C4-2B (cell line): ENCODE results near the gene DNAJC27.

Source experiments
- H3K27ac ChIP-seq: fragments of 450-650 bp; 2 replicates; pipeline ENCODE4 v1.5.1; 2017
- ZFX ChIP-seq: fragments of 450-650 bp; IDR thresholded peaks from 2 replicates; pipeline ENCODE4 v1.6.1; 2017
- TF ChIP-seq, protein P1 (sequence below): fragments of 450-650 bp; conservative IDR thresholded peaks from 2 replicates; pipeline ENCODE4 v1.5.1; 2017; ENCODE audit warnings: mild to moderate bottlenecking

Gene DNAJC27

GRCh38 chr2:24909555-24910177, 62.1 kb downstream of the DNAJC27 start:
- TF ChIP-seq, protein P1, sequence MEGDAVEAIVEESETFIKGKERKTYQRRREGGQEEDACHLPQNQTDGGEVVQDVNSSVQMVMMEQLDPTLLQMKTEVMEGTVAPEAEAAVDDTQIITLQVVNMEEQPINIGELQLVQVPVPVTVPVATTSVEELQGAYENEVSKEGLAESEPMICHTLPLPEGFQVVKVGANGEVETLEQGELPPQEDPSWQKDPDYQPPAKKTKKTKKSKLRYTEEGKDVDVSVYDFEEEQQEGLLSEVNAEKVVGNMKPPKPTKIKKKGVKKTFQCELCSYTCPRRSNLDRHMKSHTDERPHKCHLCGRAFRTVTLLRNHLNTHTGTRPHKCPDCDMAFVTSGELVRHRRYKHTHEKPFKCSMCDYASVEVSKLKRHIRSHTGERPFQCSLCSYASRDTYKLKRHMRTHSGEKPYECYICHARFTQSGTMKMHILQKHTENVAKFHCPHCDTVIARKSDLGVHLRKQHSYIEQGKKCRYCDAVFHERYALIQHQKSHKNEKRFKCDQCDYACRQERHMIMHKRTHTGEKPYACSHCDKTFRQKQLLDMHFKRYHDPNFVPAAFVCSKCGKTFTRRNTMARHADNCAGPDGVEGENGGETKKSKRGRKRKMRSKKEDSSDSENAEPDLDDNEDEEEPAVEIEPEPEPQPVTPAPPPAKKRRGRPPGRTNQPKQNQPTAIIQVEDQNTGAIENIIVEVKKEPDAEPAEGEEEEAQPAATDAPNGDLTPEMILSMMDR = no peak
- H3K27ac ChIP-seq = no peak overlapping the region

GRCh38 chr2:24908461-24908901, 63.3 kb downstream of the DNAJC27 start:
- no peak for TF ChIP-seq ZFX
- TF ChIP-seq, protein P1 = no peak

GRCh38 chr2:24907116-24907515, 64.6 kb downstream of the DNAJC27 start:
- H3K27ac ChIP-seq = no peak overlapping the region
- no peak for TF ChIP-seq ZFX
- TF ChIP-seq, protein P1 = no peak

More at GRCh38 chr2:24908461-24908901, 63.3 kb downstream of the DNAJC27 start:
- H3K27ac ChIP-seq = no peak overlapping the region

DNA sequence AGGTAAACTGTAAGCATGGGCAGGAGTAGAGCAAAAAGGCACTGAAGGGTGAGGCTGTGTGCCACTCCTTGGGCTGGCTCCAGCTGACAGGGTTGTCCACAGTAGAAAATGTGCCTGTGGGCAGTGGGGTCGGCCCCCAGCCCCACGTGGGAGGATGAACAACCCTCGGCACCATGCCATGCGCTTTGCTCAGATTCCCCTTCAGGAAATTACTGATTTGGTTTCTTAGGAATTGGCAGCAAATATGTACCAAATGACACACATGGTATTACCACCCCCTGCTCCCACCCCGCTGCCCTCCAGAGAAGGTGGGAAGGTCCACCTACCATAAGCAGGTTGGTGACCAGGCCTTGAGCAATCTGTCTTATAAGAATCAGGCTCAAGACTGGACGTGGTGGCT, 65.3 kb downstream of the DNAJC27 start:
- TF ChIP-seq, protein P1 = no peak
- TF ChIP-seq ZFX = no peak
- no peak overlapping the region for H3K27ac ChIP-seq

DNA sequence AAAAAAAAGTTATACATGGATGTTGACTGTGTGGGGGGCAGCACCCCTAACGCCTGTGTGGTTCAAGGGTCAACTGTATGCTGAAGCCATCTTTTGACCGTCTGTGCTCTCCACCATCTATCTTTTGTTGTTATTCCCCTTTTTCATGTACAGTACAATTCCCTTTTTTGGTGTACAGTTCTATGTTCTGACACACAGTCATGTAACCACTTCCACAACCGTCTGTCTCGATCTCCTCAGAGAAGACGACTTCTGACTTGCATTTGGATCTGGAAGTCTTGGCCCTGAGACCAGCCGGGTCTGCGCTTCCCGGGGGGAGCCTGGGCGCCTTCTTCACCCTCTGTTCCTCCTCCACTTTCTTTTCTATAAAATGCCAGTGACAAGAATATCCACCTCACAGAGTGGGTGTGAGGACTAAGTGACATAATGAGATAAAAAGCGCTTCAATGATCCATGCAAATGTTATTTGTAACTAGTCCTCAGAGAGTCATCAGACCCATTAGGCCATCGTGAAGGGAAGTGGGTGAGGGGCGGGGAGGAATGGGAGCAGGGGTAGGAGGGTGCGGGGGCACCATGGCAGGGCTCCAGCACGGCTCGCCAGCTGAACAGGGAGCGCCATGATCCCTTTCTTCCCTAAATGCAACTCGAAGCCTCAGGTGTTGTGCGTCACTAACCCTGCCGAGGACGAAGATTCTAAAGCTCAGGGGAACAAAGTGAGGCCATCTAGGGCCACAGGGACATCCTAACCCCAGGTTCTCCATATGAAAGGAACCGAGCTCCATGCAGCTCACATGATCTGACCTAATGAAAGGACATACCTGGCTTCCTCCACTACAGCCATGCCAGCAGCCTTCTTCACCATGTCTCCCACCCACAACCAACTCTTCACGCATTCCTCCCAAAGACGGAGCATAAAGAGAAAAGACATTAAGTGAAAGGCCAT, 68.3 kb downstream of the DNAJC27 start:
- TF ChIP-seq ZFX = no peak
- TF ChIP-seq, protein P1 = no peak
- H3K27ac ChIP-seq = no peak overlapping the region

GRCh38 chr2:24899361-24899910, 72.3 kb downstream of the DNAJC27 start:
- no peak overlapping the region for H3K27ac ChIP-seq
- TF ChIP-seq ZFX = no peak
- TF ChIP-seq, protein P1 = no peak
